MCF 10A (cell line): ENCODE data around the gene NUDT2. TPM values are rescaled to one million over a fixed set of nuclear protein-coding genes. Genes with fewer than 3 reads are reported as not detected.
"Not testable (repeated sequence)": the region's sequence is repeated elsewhere in the genome, so short reads cannot be mapped to it uniquely, and the experiment has no call there.

Experiments used
- BruUV-seq: library from RNA; stranded (reverse); fragments of 400-500 nt; replicated peaks from 2 replicates; lab custom pipeline; 2021; lab: Mats Ljungman, UMichigan
- CTCF ChIA-PET: fragments of 300-600 bp; sonication (Branson Sonifier 250); formaldehyde crosslinking; extraction: SDS; loops from one replicate; lab custom pipeline; 2021; ENCODE audit warnings: antibody characterized with exemption, inconsistent platforms; lab: Yijun Ruan, JAX
- POLR2A ChIA-PET: fragments of 300-600, 350-650 bp; sonication (Branson Sonifier 250); formaldehyde crosslinking; extraction: SDS; loops from one replicate; lab custom pipeline; 2020; ENCODE audit warnings: antibody characterized with exemption, inconsistent platforms; lab: Yijun Ruan, JAX
- DNase-seq: peaks from one replicate; pipeline ENCODE4 v3.0.0-alpha.2; 2018; ENCODE audit not compliant: unreplicated experiment
- H3K27ac Mint-ChIP-seq: one replicate; pipeline ENCODE4 v1.8.0; 2022; ENCODE audit warnings: mild to moderate bottlenecking, low read depth, mixed read lengths; ENCODE audit not compliant: unreplicated experiment
- H3K27me3 Mint-ChIP-seq: one replicate; pipeline ENCODE4 v1.8.0; 2022; ENCODE audit warnings: mixed read lengths; ENCODE audit not compliant: insufficient read depth, unreplicated experiment
- H3K36me3 Mint-ChIP-seq: one replicate; pipeline ENCODE4 v1.8.0; 2022; ENCODE audit warnings: mild to moderate bottlenecking, moderate library complexity, mixed read lengths; ENCODE audit not compliant: insufficient read depth, unreplicated experiment
- H3K4me1 Mint-ChIP-seq: one replicate; pipeline ENCODE4 v1.8.0; 2022; ENCODE audit warnings: mixed read lengths; ENCODE audit not compliant: insufficient read depth, unreplicated experiment
- H3K4me3 Mint-ChIP-seq: one replicate; pipeline ENCODE4 v1.8.0; 2022; ENCODE audit warnings: mild to moderate bottlenecking, moderate library complexity, mixed read lengths; ENCODE audit not compliant: unreplicated experiment
- H3K9me3 Mint-ChIP-seq: one replicate; pipeline ENCODE4 v1.8.0; 2022; ENCODE audit warnings: mixed read lengths; ENCODE audit not compliant: unreplicated experiment
- intact Hi-C: fragments of 100-400 bp; cut with micrococcal nuclease; formaldehyde crosslinking; loops from 2 replicates; pipeline ENCODE4 v1.14.1; 2022
- total RNA-seq: library from RNA; stranded (reverse); gene quantifications from 2 replicates; pipeline ENCODE4 v1.2.3, GENCODE V29; 2022
- TF ChIP-seq, protein P1 (sequence below): fragments of 200-600 bp; IDR thresholded peaks from one replicate; pipeline ENCODE4 v1.8.0; 2022; ENCODE audit warnings: antibody characterized with exemption, mild to moderate bottlenecking; ENCODE audit not compliant: unreplicated experiment

NUDT2 gene
- total RNA-seq, 1 experiment from 2014 or later: 30.6 TPM

DNA sequence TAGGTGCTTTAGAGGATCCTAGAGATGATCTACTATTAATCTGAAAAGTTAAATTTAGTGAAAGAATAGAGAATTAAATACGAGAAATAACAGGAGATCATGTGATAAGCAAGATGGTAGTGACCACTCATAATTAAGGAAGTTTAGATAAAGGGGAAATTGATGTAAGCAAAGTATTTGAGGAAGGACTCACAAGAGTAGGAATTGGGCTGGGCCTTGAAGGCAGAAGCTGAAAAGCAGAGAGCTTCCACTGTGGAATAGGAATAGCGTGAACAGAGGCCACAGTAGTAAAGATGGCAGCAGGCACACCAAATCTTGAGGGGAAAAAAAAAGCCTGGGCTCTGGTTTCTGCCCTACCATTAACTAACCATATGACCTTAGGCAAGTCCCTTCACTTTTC lies 38.3 kb upstream of the NUDT2 start:
- no peak for DNase-seq
- POLR2A ChIA-PET: no interaction called here
- Mint-ChIP-seq H3K4me3 (no peak overlapping the region), H3K27ac (no peak overlapping the region), H3K27me3 (no peaks in the 10 kb centered on the region), H3K4me1 (no peaks in the 10 kb centered on the region), H3K36me3 (no peaks in the 10 kb centered on the region), H3K9me3 (no peaks in the 10 kb centered on the region)
- CTCF ChIA-PET: interaction anchor here (0.6 to 0.7 kb wide), 3 partner anchors 9 to 37 kb away, joined by 3 to 7 read pairs (median 3); no protein-coding TSS in a partner anchor
- TF ChIP-seq, protein P1, sequence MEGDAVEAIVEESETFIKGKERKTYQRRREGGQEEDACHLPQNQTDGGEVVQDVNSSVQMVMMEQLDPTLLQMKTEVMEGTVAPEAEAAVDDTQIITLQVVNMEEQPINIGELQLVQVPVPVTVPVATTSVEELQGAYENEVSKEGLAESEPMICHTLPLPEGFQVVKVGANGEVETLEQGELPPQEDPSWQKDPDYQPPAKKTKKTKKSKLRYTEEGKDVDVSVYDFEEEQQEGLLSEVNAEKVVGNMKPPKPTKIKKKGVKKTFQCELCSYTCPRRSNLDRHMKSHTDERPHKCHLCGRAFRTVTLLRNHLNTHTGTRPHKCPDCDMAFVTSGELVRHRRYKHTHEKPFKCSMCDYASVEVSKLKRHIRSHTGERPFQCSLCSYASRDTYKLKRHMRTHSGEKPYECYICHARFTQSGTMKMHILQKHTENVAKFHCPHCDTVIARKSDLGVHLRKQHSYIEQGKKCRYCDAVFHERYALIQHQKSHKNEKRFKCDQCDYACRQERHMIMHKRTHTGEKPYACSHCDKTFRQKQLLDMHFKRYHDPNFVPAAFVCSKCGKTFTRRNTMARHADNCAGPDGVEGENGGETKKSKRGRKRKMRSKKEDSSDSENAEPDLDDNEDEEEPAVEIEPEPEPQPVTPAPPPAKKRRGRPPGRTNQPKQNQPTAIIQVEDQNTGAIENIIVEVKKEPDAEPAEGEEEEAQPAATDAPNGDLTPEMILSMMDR: no peak
- BruUV-seq: no TSS peak
- intact Hi-C loops: no loop called here

DNA sequence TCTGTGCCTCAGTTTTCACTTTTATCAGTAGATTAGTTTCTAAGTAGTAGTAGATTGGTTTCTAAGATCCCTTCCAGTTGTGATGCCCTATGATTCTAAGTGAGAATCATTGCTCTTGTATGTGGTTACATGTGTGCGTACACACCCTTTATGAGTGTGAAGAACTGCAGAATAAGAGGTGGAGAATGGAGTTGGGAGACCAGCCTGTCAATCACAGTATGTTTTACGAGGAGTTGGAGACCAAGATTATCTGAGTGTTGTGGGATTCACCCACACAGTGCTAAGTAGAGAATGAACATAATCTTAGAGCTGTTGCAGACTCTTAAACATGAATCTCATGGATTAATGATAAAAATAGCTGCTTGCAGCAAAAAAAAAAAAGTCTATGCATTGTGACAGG lies 37.9 kb upstream of the NUDT2 start:
- no peaks in the 10 kb centered on the region for H3K9me3 Mint-ChIP-seq
- H3K4me1 Mint-ChIP-seq: no peaks in the 10 kb centered on the region
- DNase-seq: no peak
- no peak overlapping the region for H3K4me3 Mint-ChIP-seq
- no peaks in the 10 kb centered on the region for H3K36me3 Mint-ChIP-seq
- POLR2A ChIA-PET: interaction anchor here (0.6 kb wide), 1 partner anchor 88 kb away, joined by 4 read pairs; no protein-coding TSS in a partner anchor
- no TSS peak for BruUV-seq
- TF ChIP-seq, protein P1: no peak
- intact Hi-C loops: no loop called here
- CTCF ChIA-PET: interaction anchor here (0.6 kb wide), 1 partner anchor 103 kb away, joined by 3 read pairs; no protein-coding TSS in a partner anchor
- no peak overlapping the region for H3K27ac Mint-ChIP-seq
- H3K27me3 Mint-ChIP-seq: no peaks in the 10 kb centered on the region

DNA sequence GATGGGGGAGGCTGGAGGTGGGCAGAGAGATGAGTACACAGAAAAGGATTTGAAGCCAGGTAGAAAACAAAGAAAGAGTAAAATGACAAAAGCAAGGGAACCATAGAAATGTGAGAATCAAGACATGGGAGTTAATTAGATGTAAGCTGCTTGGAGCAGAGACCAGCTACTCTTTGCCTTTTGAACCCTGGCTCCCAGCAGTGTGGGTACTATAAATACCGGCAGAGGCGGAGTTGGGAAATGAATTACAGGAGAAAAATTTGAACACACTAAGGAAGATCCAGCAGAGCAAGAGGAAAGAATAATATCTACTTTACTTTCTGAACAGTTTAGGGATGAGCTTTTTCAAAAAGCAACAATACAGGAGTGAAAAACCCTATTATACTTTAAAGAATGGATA lies 36.8 kb upstream of the NUDT2 start:
- no peaks in the 10 kb centered on the region for H3K36me3 Mint-ChIP-seq
- ChIA-PET CTCF (interaction anchor here (1.2 kb wide), 1 partner anchor 24 kb away, joined by 3 read pairs; no protein-coding TSS in a partner anchor), POLR2A (no interaction called here)
- no peaks in the 10 kb centered on the region for H3K4me1 Mint-ChIP-seq
- intact Hi-C loops: no loop called here
- H3K4me3 Mint-ChIP-seq: no peak overlapping the region
- TF ChIP-seq, protein P1: no peak
- no peak overlapping the region for H3K27ac Mint-ChIP-seq
- no peak for DNase-seq
- H3K9me3 Mint-ChIP-seq: no peaks in the 10 kb centered on the region
- H3K27me3 Mint-ChIP-seq: no peaks in the 10 kb centered on the region
- no TSS peak for BruUV-seq

DNA sequence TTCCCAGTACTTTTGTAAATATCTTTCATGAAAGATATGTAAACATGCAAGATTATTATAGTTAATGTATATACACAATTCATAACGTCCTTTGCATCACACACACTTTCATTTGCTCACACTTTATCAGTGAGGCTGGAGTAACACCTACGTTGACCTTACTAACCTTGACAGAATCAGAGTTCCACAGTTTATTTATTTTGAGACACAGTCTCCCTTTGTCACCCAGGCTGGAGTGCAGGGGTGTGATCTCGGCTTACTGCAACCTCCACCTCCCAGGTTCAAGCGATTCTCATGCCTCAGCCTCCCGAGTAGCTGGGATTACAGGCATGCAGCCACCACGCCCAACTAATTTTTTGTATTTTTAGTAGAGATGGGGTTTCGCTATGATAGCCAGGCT lies 28.3 kb upstream of the NUDT2 start:
- POLR2A ChIA-PET, intact Hi-C loops, H3K27me3 Mint-ChIP-seq, DNase-seq, H3K9me3 Mint-ChIP-seq, H3K36me3 Mint-ChIP-seq, H3K27ac Mint-ChIP-seq, BruUV-seq, H3K4me3 Mint-ChIP-seq, H3K4me1 Mint-ChIP-seq: not testable (repeated sequence)
- CTCF ChIA-PET: interaction anchor here (0.7 to 0.8 kb wide), 2 partner anchors 102 to 403 kb away, joined by 3 to 5 read pairs; no protein-coding TSS in a partner anchor

DNA sequence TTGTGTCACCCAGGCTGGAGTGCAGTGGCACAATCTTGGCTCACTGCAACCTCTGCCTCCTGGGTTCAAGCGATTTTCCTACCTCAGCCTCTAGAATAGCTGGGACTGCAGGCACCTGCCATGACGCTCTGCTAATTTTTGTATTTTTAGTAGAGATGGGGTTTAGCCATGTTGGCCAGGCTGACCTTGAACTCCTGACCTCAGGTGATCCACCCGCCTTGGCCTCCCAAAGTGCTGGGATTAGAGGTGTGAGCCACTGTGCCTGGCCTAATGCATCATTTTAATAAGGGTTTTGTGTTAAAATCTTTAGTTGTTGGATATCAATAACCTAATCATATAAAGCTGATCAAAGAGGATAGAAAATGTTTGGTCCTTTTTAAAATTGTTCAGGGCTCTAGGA lies 21.1 kb upstream of the NUDT2 start:
- DNase-seq, BruUV-seq, H3K4me3 Mint-ChIP-seq, H3K36me3 Mint-ChIP-seq, CTCF ChIA-PET, H3K27me3 Mint-ChIP-seq, intact Hi-C loops, H3K4me1 Mint-ChIP-seq, H3K9me3 Mint-ChIP-seq, H3K27ac Mint-ChIP-seq: not testable (repeated sequence)
- POLR2A ChIA-PET: interaction anchor here (0.6 kb wide), 1 partner anchor 38 kb away, joined by 3 read pairs; no protein-coding TSS in a partner anchor
